GM06990 (cell line): ENCODE data around the gene TRIM32.

ENCODE experiments used
- DNase-seq: peaks from one replicate; pipeline ENCODE4 v3.0.0-alpha.2; 2011; ENCODE audit not compliant: insufficient read length; ENCODE audit errors: extremely low read depth
- H3K27me3 ChIP-seq: replicated peaks from 2 replicates; pipeline ENCODE4 v1.6.0; 2011; ENCODE audit warnings: low read length; ENCODE audit not compliant: control insufficient read depth, insufficient read depth
- H3K36me3 ChIP-seq: 2 replicates; pipeline ENCODE4 v1.5.1; 2011; ENCODE audit warnings: low read length; ENCODE audit not compliant: control insufficient read depth, insufficient read depth
- H3K4me3 ChIP-seq: replicated peaks from 2 replicates; pipeline ENCODE4 v1.5.1; 2011; ENCODE audit warnings: low read depth, mild to moderate bottlenecking, control low read depth, low read length
- CTCF ChIP-seq: IDR thresholded peaks from 2 replicates; pipeline ENCODE4 v1.5.1; 2011; ENCODE audit warnings: low read length, control low read depth, mild to moderate bottlenecking, inconsistent platforms; ENCODE audit not compliant: insufficient read depth, poor library complexity, severe bottlenecking

The TRIM32 gene

GRCh38 chr9:116701940-116702642 is 15.0 kb downstream of the TRIM32 start:
- no peak overlapping the region for H3K4me3 ChIP-seq
- H3K36me3 ChIP-seq = peaks cover 17% of the 10 kb centered on the region
- H3K27me3 ChIP-seq = no peaks in the 10 kb centered on the region
- no peak for TF ChIP-seq CTCF
- DNase-seq = no peak

- peaks cover 9% of the 10 kb centered on the region for H3K36me3 ChIP-seq
- TF ChIP-seq CTCF = no peak
These were observed 16.5 kb downstream of the TRIM32 start for GRCh38 chr9:116703634-116704033.

GRCh38 chr9:116704470-116704869 is 17.4 kb downstream of the TRIM32 start:
- no peak for TF ChIP-seq CTCF
- no peaks in the 10 kb centered on the region for H3K27me3 ChIP-seq
- peaks cover 5% of the 10 kb centered on the region for H3K36me3 ChIP-seq
- DNase-seq = no peak
- H3K4me3 ChIP-seq = no peak overlapping the region

More at GRCh38 chr9:116703634-116704033, 16.5 kb downstream of the TRIM32 start:
- Histone ChIP-seq H3K4me3 (no peak overlapping the region), H3K27me3 (no peaks in the 10 kb centered on the region)
- DNase-seq = no peak

- peaks cover 3% of the 10 kb centered on the region for H3K36me3 ChIP-seq
- no peak overlapping the region for H3K4me3 ChIP-seq
- no peak for TF ChIP-seq CTCF
- DNase-seq = no peak
- H3K27me3 ChIP-seq = no peaks in the 10 kb centered on the region
These were observed 18.4 kb downstream of the TRIM32 start for GRCh38 chr9:116705531-116705930.

- Histone ChIP-seq H3K4me3 (no peak overlapping the region), H3K27me3 (no peaks in the 10 kb centered on the region), H3K36me3 (no peaks in the 10 kb centered on the region)
- no peak for TF ChIP-seq CTCF
- DNase-seq = no peak
These were observed 19.5 kb downstream of the TRIM32 start for GRCh38 chr9:116706310-116707290.
